ENCODE data around the gene APPL2.
A peak's percentile ranks its signal among the peaks of the same experiment; 100 is the strongest.
"Not testable (repeated sequence)": the region's sequence is repeated elsewhere in the genome, so short reads cannot be mapped to it uniquely, and the experiment has no call there.

The APPL2 gene

DNA sequence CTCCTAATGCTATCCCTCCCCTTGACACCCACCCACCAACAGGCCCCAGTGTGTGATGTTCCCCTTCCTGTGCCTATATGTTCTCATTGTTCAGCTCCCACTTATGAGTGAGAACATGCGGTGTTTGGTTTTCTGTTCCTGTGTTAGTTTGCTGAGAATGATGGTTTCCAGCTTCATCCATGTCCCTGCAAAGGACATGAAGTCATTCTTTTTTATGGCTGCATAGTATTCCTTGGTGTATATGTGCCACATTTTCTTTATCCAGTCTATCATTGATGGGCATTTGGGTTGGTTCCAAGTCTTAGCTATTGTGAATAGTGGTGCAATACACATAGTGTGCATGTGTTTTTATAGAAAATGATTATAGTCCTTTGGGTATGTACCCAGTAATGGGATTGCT is 56.9 kb downstream of the APPL2 start:
- 0 out of 2 replicates have a peak, but pooled peaks have one; percentile 30 for TF ChIP-seq ZNF8 (CRISPR knock-in tag; IDR thresholded peaks at IDR 0.05)
- ATAC-seq, result not testable (repeated sequence)

DNA sequence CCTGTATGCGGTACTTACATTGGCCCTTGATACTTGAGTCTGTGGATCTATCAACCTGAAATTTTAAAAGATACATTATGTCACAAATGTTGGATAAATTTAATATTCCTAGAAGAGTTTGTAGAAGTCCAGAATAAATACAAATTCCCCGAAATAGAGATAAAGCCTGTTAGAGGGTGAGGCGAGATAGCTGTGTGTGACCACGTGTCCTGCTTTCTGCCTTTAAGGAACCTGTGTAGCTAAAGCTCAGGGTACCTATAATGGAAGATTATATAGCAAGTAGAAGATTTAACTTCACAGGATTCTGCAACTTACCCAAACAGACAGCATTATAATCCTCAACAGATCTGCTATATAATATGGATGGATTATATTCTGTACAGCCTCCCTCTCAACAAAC is 58.8 kb downstream of the APPL2 start:
- no peak for TF ChIP-seq ZFP3 (CRISPR knock-in tag; IDR thresholded peaks at IDR 0.05)
- no peak for TF ChIP-seq ARNTL (CRISPR knock-in tag; IDR thresholded peaks at IDR 0.05; ENCODE audit: borderline replicate concordance, low read depth)
- ATAC-seq, result no peak

DNA sequence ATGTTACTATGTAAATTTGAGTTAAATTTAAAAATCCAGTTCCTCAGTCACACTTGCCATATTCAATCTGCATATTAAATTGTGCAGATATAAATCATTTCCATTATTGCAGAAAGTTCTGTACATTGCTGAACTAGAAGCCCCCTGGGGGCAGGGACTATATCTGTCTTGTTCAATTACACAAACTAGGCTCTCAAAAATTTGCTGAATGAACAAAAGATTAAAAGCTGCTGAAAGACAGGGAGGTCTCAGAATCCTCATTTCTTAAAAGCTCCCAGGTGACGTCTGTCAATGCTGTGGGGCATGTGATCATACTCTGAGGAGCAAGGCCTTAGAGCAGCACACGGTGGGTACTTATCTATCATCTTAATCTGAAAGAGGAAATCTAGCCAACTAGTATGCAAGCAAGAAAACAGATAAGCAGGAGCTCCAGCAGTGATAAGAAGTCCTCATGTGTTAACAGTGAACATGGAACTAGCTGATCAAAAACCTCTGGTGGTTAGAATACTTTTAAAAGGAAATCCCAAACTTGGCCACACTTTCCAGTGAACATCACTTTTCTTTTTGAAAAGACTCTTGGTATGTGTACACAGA is 60.5 kb downstream of the APPL2 start:
- ATAC-seq, result no peak
- no peak for TF ChIP-seq TSHZ2 (CRISPR knock-in tag; IDR thresholded peaks at IDR 0.05)
- no peak for TF ChIP-seq CSDC2 (CRISPR knock-in tag; IDR thresholded peaks at IDR 0.05)
- TF ChIP-seq ESRRG (CRISPR knock-in tag; IDR thresholded peaks at IDR 0.05), result no peak
- no peak for TF ChIP-seq ZFP30 (CRISPR knock-in tag; IDR thresholded peaks at IDR 0.05)
- no peak for TF ChIP-seq PPARA (CRISPR knock-in tag; IDR thresholded peaks at IDR 0.05; ENCODE audit: borderline replicate concordance)
- no peak for TF ChIP-seq CREB5 (CRISPR knock-in tag; IDR thresholded peaks at IDR 0.05; ENCODE audit: low read depth)
- no peak for TF ChIP-seq BACH2 (CRISPR knock-in tag; IDR thresholded peaks at IDR 0.05; ENCODE audit: borderline replicate concordance)
- TF ChIP-seq CSRNP3 (CRISPR knock-in tag; IDR thresholded peaks at IDR 0.05), result no peak
- no peak for TF ChIP-seq RARB (CRISPR knock-in tag; IDR thresholded peaks at IDR 0.05)
- TF ChIP-seq TOX (CRISPR knock-in tag; IDR thresholded peaks at IDR 0.05; ENCODE audit: borderline replicate concordance), result no peak
- TF ChIP-seq, protein P1, sequence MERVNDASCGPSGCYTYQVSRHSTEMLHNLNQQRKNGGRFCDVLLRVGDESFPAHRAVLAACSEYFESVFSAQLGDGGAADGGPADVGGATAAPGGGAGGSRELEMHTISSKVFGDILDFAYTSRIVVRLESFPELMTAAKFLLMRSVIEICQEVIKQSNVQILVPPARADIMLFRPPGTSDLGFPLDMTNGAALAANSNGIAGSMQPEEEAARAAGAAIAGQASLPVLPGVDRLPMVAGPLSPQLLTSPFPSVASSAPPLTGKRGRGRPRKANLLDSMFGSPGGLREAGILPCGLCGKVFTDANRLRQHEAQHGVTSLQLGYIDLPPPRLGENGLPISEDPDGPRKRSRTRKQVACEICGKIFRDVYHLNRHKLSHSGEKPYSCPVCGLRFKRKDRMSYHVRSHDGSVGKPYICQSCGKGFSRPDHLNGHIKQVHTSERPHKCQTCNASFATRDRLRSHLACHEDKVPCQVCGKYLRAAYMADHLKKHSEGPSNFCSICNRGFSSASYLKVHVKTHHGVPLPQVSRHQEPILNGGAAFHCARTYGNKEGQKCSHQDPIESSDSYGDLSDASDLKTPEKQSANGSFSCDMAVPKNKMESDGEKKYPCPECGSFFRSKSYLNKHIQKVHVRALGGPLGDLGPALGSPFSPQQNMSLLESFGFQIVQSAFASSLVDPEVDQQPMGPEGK (CRISPR knock-in tag; IDR thresholded peaks at IDR 0.05; ENCODE audit: borderline replicate concordance), result no peak
- no peak for TF ChIP-seq SNAI2 (CRISPR knock-in tag; IDR thresholded peaks at IDR 0.05)
- no peak for TF ChIP-seq ARNTL (CRISPR knock-in tag; IDR thresholded peaks at IDR 0.05; ENCODE audit: borderline replicate concordance, low read depth)
- TF ChIP-seq OSR1 (CRISPR knock-in tag; IDR thresholded peaks at IDR 0.05), result no peak
- TF ChIP-seq ZNF70 (CRISPR knock-in tag; IDR thresholded peaks at IDR 0.05), result no peak
- no peak for TF ChIP-seq ISL1 (CRISPR knock-in tag; IDR thresholded peaks at IDR 0.05)
- no peak for TF ChIP-seq POU6F1 (CRISPR knock-in tag; IDR thresholded peaks at IDR 0.05; ENCODE audit: borderline replicate concordance, low read depth)
- no peak for TF ChIP-seq ZC3H10 (CRISPR knock-in tag; IDR thresholded peaks at IDR 0.05)
- no peak for TF ChIP-seq ZFP3 (CRISPR knock-in tag; IDR thresholded peaks at IDR 0.05)
- TF ChIP-seq ZNF8 (CRISPR knock-in tag; IDR thresholded peaks at IDR 0.05), result no peak
